ENCODE results near the gene MIPOL1.

DNA sequence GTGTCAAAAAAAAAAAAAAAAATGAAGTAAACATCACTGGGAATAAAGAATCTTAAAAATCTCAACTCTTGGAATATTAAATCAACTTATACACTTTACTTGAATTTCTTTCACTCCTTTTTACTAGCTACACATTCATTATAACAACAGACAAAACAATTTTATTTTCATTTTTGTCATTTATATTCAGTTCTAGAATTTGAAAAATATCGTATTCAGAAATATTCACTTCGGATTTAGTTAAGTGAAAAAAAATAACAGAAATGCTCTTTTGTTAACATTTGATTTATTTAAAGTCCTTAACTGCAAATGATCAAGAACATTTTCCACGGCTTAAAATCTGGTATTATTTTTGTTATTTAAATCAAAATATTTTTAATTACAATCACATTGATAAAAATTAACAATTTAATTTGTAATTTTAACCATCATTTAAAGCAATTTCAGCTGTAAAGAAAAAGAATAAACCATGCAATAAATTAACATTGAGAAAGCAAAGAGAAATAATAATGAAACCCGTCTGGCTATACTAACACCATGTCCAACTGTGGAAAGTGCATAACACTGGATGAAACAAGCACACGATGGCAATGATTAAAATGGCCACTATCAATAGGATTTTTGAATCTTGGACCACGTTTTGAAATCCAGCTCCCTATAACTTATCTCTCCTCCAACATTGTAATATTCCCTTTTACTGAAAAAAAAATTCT, 392.1 kb downstream of the MIPOL1 start:
- peak; percentile 77 for TF ChIP-seq EZH2 (IDR thresholded peaks at IDR 0.05; ENCODE audit: insufficient read depth, poor library complexity, severe bottlenecking)
- no peak for TF ChIP-seq EZH2phosphoT487 (IDR thresholded peaks at IDR 0.05; ENCODE audit: insufficient read depth, low read depth)
